NT2/D1 (cell line): ENCODE measurements around the gene STRN3.

Experiments used
- SUZ12 ChIP-seq: IDR thresholded peaks from 2 replicates; pipeline ENCODE4 v1.6.1; 2011; ENCODE audit not compliant: insufficient read length, insufficient read depth; ENCODE audit errors: extremely low read depth
- ZNF274 ChIP-seq: IDR thresholded peaks from 2 replicates; pipeline ENCODE4 v1.6.1; 2011; ENCODE audit warnings: mild to moderate bottlenecking, low read depth, low read length

GRCh38 chr14:31001339-31001658, 24.9 kb downstream of the STRN3 start:
- TF ChIP-seq ZNF274 (no peak), SUZ12 (no peak)
